Measurements from ENCODE around the gene PYGM.
"Not testable (repeated sequence)": the region's sequence is repeated elsewhere in the genome, so short reads cannot be mapped to it uniquely, and the experiment has no call there.

PYGM gene

GRCh38 chr11:64703048-64703447, 56.7 kb downstream of the PYGM start:
- no peak overlapping the region for H3K9ac ChIP-seq (ENCODE audit: low read length)
- no peak overlapping the region for H3K4me2 ChIP-seq (ENCODE audit: low read depth, low read length, poor library complexity, severe bottlenecking)
- H3K9me3 ChIP-seq (ENCODE audit: insufficient read depth, low read length) = no peaks in the 10 kb centered on the region
- no peaks in the 10 kb centered on the region for H4K20me1 ChIP-seq (ENCODE audit: low read depth, low read length)
- TF ChIP-seq EZH2phosphoT487 (conservative IDR thresholded peaks at IDR 0.05; ENCODE audit: low read length) = no peak
- TF ChIP-seq, protein P1, sequence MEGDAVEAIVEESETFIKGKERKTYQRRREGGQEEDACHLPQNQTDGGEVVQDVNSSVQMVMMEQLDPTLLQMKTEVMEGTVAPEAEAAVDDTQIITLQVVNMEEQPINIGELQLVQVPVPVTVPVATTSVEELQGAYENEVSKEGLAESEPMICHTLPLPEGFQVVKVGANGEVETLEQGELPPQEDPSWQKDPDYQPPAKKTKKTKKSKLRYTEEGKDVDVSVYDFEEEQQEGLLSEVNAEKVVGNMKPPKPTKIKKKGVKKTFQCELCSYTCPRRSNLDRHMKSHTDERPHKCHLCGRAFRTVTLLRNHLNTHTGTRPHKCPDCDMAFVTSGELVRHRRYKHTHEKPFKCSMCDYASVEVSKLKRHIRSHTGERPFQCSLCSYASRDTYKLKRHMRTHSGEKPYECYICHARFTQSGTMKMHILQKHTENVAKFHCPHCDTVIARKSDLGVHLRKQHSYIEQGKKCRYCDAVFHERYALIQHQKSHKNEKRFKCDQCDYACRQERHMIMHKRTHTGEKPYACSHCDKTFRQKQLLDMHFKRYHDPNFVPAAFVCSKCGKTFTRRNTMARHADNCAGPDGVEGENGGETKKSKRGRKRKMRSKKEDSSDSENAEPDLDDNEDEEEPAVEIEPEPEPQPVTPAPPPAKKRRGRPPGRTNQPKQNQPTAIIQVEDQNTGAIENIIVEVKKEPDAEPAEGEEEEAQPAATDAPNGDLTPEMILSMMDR (IDR thresholded peaks at IDR 0.05; ENCODE audit: insufficient read depth, low read length, poor library complexity, severe bottlenecking) = no peak
- no peaks in the 10 kb centered on the region for H3K36me3 ChIP-seq (ENCODE audit: low read length)
- H3K4me3 ChIP-seq (ENCODE audit: insufficient read depth, low read length, poor library complexity, severe bottlenecking) = no peak overlapping the region
- no peaks in the 10 kb centered on the region for H3K79me2 ChIP-seq (ENCODE audit: insufficient read depth, low read length)
- H2AFZ ChIP-seq (ENCODE audit: low read depth, low read length, severe bottlenecking) = no peak overlapping the region
- H3K9me2 ChIP-seq (replicated peaks; ENCODE audit: insufficient read depth, low read length) = no peaks in the 10 kb centered on the region
- no peaks in the 10 kb centered on the region for H3F3A ChIP-seq (ENCODE audit: insufficient read depth)
- no peak overlapping the region for H3K27ac ChIP-seq (ENCODE audit: low read depth, low read length)
- H3K27me3 ChIP-seq (ENCODE audit: low read length) = no peaks in the 10 kb centered on the region

DNA sequence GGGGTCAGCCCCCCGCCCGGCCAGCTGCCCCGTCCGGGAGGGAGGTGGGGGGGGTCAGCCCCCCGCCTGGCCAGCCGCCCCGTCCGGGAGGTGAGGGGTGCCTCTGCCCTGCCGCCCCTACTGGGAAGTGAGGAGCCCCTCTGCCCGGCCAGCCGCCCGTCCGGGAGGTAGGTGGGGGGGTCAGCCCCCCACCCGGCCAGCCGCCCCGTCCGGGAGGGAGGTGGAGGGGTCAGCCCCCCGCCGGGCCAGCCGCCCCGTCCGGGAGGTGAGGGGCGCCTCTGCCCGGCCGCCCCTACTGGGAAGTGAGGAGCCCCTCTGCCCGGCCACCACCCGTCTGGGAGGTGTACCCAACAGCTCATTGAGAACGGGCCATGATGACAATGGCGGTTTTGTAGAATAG, 57.8 kb downstream of the PYGM start:
- H3K9me3 ChIP-seq (ENCODE audit: insufficient read depth, low read length); H3K27me3 ChIP-seq (ENCODE audit: low read length); H3K27ac ChIP-seq (ENCODE audit: low read depth, low read length); H3K9ac ChIP-seq (ENCODE audit: low read length); H3K79me2 ChIP-seq (ENCODE audit: insufficient read depth, low read length); H3K9me2 ChIP-seq (replicated peaks; ENCODE audit: insufficient read depth, low read length); H3K4me3 ChIP-seq (ENCODE audit: insufficient read depth, low read length, poor library complexity, severe bottlenecking); H2AFZ ChIP-seq (ENCODE audit: low read depth, low read length, severe bottlenecking); H3F3A ChIP-seq (ENCODE audit: insufficient read depth); H3K4me2 ChIP-seq (ENCODE audit: low read depth, low read length, poor library complexity, severe bottlenecking); H4K20me1 ChIP-seq (ENCODE audit: low read depth, low read length); H3K36me3 ChIP-seq (ENCODE audit: low read length): not testable (repeated sequence)

DNA sequence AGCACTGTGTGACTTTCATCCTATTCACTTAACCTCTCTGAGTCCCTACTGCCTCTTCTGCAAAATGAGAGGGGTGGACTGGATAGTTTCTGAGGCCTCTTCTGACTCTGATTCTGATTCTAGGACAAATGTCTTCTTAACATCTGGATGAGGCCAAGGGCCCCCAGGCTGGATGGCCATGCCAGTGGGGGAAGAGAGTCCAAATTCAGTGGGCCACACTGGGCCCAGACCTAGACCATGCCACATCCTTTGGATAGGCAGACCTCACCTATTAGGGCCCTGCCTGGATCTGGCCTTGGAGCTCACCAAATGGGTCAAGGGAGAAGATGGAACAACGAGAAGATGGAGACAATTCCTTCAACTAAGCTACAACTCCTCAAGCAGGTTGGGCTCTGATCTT, 61.3 kb downstream of the PYGM start:
- Histone ChIP-seq H3K79me2 (ENCODE audit: insufficient read depth, low read length) (no peaks in the 10 kb centered on the region), H3K9me3 (ENCODE audit: insufficient read depth, low read length) (no peaks in the 10 kb centered on the region), H3K9ac (ENCODE audit: low read length) (no peak overlapping the region), H2AFZ (ENCODE audit: low read depth, low read length, severe bottlenecking) (no peak overlapping the region), H3K9me2 (replicated peaks; ENCODE audit: insufficient read depth, low read length) (no peaks in the 10 kb centered on the region), H3F3A (ENCODE audit: insufficient read depth) (no peaks in the 10 kb centered on the region), H3K27ac (ENCODE audit: low read depth, low read length) (no peak overlapping the region), H3K27me3 (ENCODE audit: low read length) (no peaks in the 10 kb centered on the region), H3K4me2 (ENCODE audit: low read depth, low read length, poor library complexity, severe bottlenecking) (no peak overlapping the region), H3K4me3 (ENCODE audit: insufficient read depth, low read length, poor library complexity, severe bottlenecking) (no peak overlapping the region), H4K20me1 (ENCODE audit: low read depth, low read length) (no peaks in the 10 kb centered on the region), H3K36me3 (ENCODE audit: low read length) (no peaks in the 10 kb centered on the region)
- TF ChIP-seq, protein P1 (IDR thresholded peaks at IDR 0.05; ENCODE audit: insufficient read depth, low read length, poor library complexity, severe bottlenecking) = no peak
- TF ChIP-seq EZH2phosphoT487 (conservative IDR thresholded peaks at IDR 0.05; ENCODE audit: low read length) = no peak

- no peaks in the 10 kb centered on the region for H3K36me3 ChIP-seq (ENCODE audit: low read length)
- H2AFZ ChIP-seq (ENCODE audit: low read depth, low read length, severe bottlenecking) = no peak overlapping the region
- no peaks in the 10 kb centered on the region for H3K79me2 ChIP-seq (ENCODE audit: insufficient read depth, low read length)
- no peak overlapping the region for H3K4me3 ChIP-seq (ENCODE audit: insufficient read depth, low read length, poor library complexity, severe bottlenecking)
- no peak overlapping the region for H3K4me2 ChIP-seq (ENCODE audit: low read depth, low read length, poor library complexity, severe bottlenecking)
- H3K9me3 ChIP-seq (ENCODE audit: insufficient read depth, low read length) = no peaks in the 10 kb centered on the region
- no peak overlapping the region for H3K9ac ChIP-seq (ENCODE audit: low read length)
- H4K20me1 ChIP-seq (ENCODE audit: low read depth, low read length) = no peaks in the 10 kb centered on the region
- no peaks in the 10 kb centered on the region for H3F3A ChIP-seq (ENCODE audit: insufficient read depth)
- no peaks in the 10 kb centered on the region for H3K9me2 ChIP-seq (replicated peaks; ENCODE audit: insufficient read depth, low read length)
- H3K27me3 ChIP-seq (ENCODE audit: low read length) = no peaks in the 10 kb centered on the region
- no peak overlapping the region for H3K27ac ChIP-seq (ENCODE audit: low read depth, low read length)
- TF ChIP-seq, protein P1 (IDR thresholded peaks at IDR 0.05; ENCODE audit: insufficient read depth, low read length, poor library complexity, severe bottlenecking) = no peak
- TF ChIP-seq EZH2phosphoT487 (conservative IDR thresholded peaks at IDR 0.05; ENCODE audit: low read length) = no peak
These were observed 62.0 kb downstream of the PYGM start for GRCh38 chr11:64697663-64698375.
